Stromal cell of bone marrow (primary cell): Measurements from ENCODE around the gene POLR1H.

Experiments used
- DNase-seq: peaks from one replicate; pipeline ENCODE4 v3.0.0-alpha.2; 2012; ENCODE audit warnings: low read depth

POLR1H gene

GRCh38 chr6:30062471-30063178 lies 1.6 kb downstream of the POLR1H start:
- DNase-seq = no peak

DNA sequence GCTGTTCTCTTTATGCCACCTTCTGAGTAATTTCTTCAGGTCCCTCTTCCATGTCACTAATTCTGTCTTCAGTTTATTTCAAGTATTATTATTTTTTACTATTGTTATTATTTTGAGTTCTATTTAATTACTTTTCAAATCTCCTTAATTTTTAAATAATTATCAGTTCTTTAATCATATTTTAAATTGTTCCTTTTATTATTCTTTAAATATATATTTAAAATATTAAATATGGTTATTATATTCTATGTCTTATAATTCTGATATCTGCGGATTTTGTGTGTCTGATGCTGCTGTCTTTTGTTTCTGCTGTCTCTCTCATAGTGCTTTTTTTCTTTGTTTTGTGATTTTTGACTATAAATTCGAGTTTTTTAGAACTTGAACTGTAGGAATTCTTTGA lies 2.2 kb downstream of the POLR1H start:
- no peak for DNase-seq

GRCh38 chr6:30066082-30066481 lies 5.0 kb downstream of the POLR1H start:
- no peak for DNase-seq

DNA sequence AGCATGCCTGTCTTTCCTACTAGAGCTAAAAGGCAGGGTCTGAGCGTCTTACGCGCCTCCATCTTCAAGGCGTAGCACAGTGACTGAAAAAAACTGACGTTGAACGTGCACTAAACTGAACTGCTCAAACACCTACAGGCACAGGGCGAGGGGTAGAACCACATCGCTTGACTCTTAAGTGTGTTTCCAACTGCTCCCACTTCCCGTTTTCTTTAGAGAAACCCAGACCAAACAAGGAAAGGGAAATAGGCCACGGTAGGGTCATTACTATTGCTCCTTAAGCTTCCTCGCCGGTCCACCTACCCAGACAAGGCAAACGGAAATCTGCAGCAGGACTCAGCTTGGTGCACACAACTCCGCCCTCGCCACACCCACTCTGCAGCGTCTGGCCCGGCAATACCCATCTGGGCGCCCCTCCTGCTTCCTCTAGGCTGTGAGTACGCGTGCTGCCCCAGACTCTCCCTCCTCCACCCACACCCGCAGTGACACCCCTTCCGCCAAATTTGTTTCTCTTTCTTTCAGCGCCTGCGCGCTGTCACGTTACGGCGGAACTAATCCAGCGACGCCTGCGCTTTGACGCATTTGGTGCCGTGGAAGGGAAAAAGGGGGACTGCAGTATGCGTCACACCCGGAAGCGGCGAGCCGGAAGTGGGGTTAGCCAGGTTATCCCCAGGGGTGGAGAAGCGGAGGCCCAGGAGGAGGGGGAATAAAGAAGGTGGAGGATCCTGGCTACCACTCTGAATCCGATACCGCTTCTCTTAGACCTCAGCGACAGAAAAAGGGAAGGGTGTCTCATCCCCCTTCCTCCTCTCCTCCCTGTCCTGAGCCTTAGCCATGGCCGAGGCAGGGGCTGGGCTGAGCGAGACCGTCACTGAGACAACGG lies 5.8 kb downstream of the POLR1H start, which contains the start of gene PPP1R11:
Gene PPP1R11, plus strand, starts transcription at position 622 of the 883 bp plus-strand sequence. Its CDS starts 213 bp downstream, at position 835.
- peak; percentile 99 for DNase-seq

GRCh38 chr6:30067460-30068139 lies 6.5 kb downstream of the POLR1H start:
- DNase-seq = no peak

DNA sequence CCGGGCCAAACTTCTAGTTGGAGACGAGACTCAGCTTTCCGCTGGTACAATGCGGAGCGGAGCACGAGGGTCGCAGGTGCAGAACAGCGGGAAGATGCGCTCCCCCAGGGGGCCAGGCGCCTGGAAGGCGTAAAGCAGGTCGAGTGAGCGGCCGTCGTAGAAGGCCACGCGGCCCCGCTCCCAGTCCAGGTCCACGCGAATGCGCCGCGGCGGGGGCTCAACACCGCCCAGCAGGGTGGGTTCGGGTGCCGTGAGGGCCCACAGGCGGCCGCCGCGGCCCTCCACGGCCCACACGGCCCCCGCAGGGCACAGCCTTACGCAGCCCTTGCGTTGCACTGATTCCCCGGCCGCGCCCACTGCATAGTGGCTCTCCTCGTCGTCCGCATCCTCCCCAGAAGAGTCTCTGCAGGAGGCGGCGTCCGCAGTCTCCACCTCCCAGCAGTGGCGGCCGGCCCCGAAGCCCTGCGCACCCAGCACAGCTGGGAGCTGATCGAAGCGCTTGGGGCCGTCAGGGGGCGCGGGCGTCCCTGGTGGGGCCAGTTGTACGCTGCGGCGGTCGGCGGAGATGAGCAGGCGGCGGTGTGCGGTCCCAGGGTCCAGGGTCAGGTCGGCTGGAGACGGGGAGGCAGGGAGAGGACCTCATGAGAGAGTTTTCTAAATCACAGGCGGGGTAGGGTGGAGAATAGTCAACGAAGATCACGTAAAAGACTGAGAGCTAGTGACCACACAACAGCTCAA lies 10.2 kb downstream of the POLR1H start:
- DNase-seq = no peak

GRCh38 chr6:30071858-30072257 lies 10.8 kb downstream of the POLR1H start:
- DNase-seq = no peak

GRCh38 chr6:30073489-30074235 lies 12.6 kb downstream of the POLR1H start:
- no peak for DNase-seq

DNA sequence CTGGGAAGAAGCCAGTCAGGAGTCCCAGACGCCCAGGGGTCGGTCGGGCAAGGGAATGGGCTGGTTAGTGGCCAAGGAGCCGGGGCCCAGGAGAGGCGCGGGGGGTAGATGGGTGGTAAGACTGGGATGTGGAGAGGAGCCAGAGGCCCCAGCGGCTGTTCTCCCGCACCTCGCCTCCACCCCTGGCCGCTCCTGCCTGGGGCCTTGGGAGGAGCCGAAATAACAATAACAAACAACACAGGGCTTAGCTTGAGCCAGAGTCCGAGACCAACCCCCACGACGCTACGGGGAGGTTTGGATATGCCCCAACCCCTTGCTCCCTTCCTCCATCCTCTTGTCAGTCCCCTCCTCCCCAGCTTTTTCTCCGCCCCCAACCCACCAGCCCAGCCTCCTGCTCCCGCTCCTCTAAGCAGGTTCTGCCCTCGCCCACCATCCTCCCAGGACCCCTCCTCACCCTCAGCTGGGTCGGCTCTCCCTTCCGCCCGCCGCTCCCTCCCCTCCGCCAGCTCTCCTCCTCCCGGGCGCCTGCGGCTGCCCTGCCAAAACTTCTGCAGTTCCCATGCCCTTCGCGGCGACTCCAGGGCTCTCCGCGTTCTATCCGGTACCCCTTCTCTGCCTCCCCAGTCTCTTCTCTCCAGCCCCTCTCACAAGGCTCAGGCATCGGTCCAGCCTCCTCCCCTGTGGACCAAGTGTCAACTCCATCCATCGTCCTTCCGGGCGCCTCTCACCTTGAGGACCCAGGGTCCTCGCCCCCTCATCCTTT lies 13.4 kb downstream of the POLR1H start:
- DNase-seq = no peak

DNA sequence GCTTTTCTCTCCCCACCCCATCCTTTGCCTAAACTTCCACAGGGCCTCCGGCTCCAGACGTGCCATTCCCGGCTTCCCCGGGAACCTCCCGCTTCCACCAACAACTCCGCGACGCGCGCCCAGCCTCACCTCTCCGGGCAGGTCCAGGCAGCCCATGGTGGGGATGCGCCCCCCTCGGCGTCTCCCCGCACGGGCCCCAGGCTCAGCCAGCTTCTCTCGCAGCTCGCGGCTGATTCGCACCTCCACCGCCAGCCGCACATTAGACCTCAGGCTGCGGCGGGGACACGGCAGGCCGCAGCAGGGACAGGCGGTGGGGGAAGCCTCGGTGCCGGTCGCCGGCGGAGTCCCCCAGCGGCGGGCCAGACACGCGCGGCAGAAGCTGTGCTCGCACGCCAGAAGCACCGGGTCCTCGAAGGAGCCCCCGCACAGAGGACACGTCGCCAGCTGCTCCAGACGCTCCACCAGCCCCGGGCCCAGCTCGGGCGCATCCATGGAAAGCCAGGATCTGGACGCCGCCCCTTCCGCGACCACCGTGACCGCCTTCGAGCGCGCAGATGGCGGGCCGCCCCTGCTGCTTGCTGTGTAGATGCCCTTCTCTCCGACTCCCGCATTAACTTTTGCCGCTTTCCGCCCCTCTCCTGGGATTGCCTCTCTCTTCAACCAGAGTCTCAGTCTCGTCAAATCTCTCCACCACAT lies 14.2 kb downstream of the POLR1H start, which contains the start of gene RNF39:
Gene RNF39, minus strand, starts transcription at position 676 of the 696 bp plus-strand sequence. Its CDS starts 184 bp downstream, at position 492.
- no peak for DNase-seq

DNA sequence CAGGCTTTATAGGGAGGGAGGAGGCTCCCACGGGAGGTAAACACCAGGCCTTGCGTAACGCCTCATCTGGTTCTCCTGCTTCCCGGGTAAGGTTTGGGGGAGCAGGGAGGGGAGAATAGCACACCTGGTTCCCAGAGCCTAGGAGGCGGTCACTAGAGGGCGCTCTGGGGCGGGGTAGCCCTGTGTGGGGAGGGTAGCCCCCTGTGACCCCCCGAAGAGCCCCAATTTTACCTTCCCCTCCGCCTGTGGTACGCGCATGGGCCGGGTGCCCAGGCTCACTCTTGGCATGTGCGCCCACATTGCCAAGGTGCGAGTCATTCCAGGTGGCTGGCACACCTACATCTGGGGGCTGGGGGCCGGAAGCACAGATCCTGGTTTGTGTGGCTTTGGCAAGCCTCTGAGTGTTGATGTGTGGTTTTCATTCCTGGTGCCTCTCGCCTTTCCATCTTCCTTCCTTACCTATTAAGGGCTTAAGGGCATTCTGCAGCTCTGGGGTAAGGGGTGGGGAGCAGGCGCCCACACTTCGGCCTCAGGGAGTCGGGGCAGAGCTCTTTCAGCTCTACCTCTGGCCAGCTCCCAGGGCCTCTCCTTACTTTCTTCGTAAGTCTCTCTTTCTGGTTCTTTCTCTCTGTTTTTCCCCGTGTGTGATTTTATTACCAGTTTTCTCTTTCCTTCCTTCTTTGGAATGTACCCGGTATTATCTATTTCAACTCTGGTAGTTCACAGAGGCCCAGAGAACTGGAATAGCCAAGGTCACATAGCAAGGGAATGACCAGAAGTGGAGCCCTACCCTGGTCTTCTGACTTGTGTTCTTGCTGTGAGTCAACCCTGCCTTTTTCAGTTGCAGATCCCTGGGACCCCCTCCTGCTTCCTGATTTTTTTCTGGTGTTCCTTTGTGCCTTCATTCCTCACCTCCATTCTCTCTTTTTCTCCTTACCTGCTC lies 15.0 kb downstream of the POLR1H start:
- DNase-seq = no peak

- DNase-seq = no peak
Measured at GRCh38 chr6:30077218-30077617, 16.2 kb downstream of the POLR1H start.

GRCh38 chr6:30087876-30088275 lies 26.8 kb downstream of the POLR1H start:
- no peak for DNase-seq

DNA sequence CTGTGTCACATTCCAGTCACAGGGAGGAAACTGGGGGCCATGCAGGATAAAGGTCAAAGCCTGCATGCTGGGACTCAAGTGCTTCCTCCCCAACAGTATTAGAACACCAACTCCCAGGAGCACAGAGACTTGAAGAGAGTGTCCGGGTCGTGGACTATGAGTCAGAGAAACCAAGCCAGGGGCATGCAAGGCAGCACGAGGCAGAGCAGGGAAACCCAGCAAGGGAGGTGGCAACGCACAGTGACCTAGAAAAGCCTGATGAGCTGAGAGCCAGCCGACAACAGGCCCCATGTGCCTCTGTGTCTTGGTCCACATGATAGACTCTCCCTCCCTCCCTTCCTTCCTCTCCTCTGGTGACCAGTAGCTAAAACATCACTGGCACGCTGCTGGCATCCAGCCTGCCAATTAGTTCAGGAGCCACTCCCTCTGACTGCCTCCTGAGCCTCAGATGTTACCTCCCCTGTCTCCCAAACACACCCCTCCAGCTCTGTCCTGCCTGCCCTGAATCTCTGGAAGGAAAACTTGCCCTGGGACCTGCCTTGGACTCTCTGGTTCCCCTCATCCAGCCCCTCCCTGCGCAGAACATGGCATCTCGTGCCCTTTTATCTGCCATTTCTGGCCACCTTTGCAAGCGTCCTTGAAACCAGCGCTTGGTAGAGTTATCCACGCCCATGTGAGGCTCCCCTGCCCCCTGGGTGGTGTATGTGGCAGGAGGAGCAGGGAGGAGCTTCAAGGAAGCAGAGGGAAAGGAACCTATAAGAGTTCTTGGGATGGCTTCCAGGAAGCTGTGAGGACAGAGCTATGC lies 30.7 kb downstream of the POLR1H start:
- DNase-seq = peak; percentile 78

DNA sequence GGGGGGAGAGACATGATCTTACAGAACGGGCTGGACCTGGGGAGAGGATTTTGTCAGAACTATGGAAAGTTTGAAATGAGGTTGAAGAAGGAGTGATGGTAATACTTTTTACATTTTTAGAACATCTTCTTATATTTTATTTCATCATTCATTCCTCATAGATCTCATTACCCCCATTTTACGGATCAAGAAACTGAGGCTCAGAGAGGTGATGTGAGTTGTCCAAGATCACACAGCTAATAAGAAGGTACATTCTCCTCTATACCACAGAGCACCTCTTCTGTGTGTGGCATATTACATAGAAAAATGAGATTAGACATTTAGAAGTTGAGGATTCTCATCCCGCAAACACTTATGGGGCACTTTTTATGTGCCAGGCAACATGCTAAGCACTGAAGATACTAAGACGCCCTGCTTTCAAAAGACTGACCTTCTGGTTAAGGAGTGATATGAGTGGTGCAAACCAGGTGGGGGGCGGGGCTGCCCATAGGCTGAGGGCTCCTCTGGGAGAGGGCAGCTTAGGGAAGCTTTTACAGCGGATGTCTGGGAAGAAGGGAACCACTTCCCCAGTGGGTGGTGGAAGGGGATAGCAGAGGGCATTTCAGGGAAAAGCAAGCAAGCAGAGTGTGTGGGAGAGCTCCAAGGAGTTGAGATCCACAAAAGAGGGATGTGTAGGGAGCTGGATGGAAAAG lies 31.9 kb downstream of the POLR1H start:
- no peak for DNase-seq

GRCh38 chr6:30093951-30094661 lies 33.0 kb downstream of the POLR1H start:
- no peak for DNase-seq
